Measurements from ENCODE around the gene FAF1. TPM values are rescaled to one million over a fixed set of nuclear protein-coding genes. Genes with fewer than 3 reads are reported as not detected.
A peak's percentile ranks its signal among the peaks of the same experiment; 100 is the strongest.

FAF1 gene
- total and polyA plus RNA-seq, 9 of the 15 experiments (the other 6 are each of a cell fraction or from before 2014, with no cell fraction given): 48.7 to 225 (median 118) TPM

- no peak for TF ChIP-seq RB1 (IDR thresholded peaks at IDR 0.05; ENCODE audit: low read depth)
- peak in 1 of 2 experiments; percentile 58; a peak in 2 of 4 replicates for TF ChIP-seq RCOR1 (IDR thresholded peaks at IDR 0.05; ENCODE audit: borderline replicate concordance in 1 of 2, low read depth in 2 of 2, low read length in 2 of 2)
- TF ChIP-seq, protein P1, sequence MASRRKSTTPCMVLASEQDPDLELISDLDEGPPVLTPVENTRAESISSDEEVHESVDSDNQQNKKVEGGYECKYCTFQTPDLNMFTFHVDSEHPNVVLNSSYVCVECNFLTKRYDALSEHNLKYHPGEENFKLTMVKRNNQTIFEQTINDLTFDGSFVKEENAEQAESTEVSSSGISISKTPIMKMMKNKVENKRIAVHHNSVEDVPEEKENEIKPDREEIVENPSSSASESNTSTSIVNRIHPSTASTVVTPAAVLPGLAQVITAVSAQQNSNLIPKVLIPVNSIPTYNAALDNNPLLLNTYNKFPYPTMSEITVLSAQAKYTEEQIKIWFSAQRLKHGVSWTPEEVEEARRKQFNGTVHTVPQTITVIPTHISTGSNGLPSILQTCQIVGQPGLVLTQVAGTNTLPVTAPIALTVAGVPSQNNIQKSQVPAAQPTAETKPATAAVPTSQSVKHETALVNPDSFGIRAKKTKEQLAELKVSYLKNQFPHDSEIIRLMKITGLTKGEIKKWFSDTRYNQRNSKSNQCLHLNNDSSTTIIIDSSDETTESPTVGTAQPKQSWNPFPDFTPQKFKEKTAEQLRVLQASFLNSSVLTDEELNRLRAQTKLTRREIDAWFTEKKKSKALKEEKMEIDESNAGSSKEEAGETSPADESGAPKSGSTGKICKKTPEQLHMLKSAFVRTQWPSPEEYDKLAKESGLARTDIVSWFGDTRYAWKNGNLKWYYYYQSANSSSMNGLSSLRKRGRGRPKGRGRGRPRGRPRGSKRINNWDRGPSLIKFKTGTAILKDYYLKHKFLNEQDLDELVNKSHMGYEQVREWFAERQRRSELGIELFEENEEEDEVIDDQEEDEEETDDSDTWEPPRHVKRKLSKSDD (conservative IDR thresholded peaks at IDR 0.05; ENCODE audit: low read length): no peak
- TF ChIP-seq YY1 (IDR thresholded peaks at IDR 0.05; ENCODE audit: borderline replicate concordance in 1 of 3, control insufficient read depth in 1 of 3, extremely low read depth in 1 of 3, insufficient read depth in 3 of 3, insufficient read length in 1 of 3, insufficient replicate concordance in 2 of 3, low read depth in 1 of 3, low read length in 2 of 3): peak in 1 of 3 experiments; percentile 15
- TF ChIP-seq, protein P2, sequence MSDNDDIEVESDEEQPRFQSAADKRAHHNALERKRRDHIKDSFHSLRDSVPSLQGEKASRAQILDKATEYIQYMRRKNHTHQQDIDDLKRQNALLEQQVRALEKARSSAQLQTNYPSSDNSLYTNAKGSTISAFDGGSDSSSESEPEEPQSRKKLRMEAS (CRISPR knock-in tag; IDR thresholded peaks at IDR 0.05): no peak
- no peak for TF ChIP-seq AFF1 (IDR thresholded peaks at IDR 0.05; ENCODE audit: low read depth in 1 of 2, partially characterized antibody in 2 of 2)
- TF ChIP-seq ZNF354B (CRISPR knock-in tag; IDR thresholded peaks at IDR 0.05): no peak
- TF ChIP-seq TAF15 (IDR thresholded peaks at IDR 0.05; ENCODE audit: low read depth, low read length): no peak
- TF ChIP-seq SMARCB1 (IDR thresholded peaks at IDR 0.05; ENCODE audit: insufficient read length, low read depth): no peak
- no peak for TF ChIP-seq RFX5 (IDR thresholded peaks at IDR 0.05; ENCODE audit: low read depth, low read length)
- TF ChIP-seq NCOR1 (IDR thresholded peaks at IDR 0.05): peak; percentile 67
- no peak for TF ChIP-seq DACH1 (IDR thresholded peaks at IDR 0.05; ENCODE audit: partially characterized antibody)
- TF ChIP-seq MED1 (CRISPR knock-in tag; IDR thresholded peaks at IDR 0.05; ENCODE audit: borderline replicate concordance): no peak
- TF ChIP-seq TAL1 (IDR thresholded peaks at IDR 0.05): no peak; the same call in 1 of the 2 replicates
- TF ChIP-seq BCLAF1 (IDR thresholded peaks at IDR 0.05; ENCODE audit: borderline replicate concordance in 1 of 2, control insufficient read depth in 1 of 2, low read depth in 2 of 2, low read length in 1 of 2): no peak
Observed at GRCh38 chr1:50977575-50978143, 17.6 kb upstream of the FAF1 start (continued).

All from K562 (cell line).